NCI-H1417 treated with DMSO at 0.1 percent for 48 hours (cell line): Measurements from ENCODE around the gene MAPKAP1.

ENCODE experiments used
- DNase-seq: peaks from one replicate; lab custom pipeline; 2025; lab: John Stamatoyannopoulos, UW

Gene MAPKAP1

DNA sequence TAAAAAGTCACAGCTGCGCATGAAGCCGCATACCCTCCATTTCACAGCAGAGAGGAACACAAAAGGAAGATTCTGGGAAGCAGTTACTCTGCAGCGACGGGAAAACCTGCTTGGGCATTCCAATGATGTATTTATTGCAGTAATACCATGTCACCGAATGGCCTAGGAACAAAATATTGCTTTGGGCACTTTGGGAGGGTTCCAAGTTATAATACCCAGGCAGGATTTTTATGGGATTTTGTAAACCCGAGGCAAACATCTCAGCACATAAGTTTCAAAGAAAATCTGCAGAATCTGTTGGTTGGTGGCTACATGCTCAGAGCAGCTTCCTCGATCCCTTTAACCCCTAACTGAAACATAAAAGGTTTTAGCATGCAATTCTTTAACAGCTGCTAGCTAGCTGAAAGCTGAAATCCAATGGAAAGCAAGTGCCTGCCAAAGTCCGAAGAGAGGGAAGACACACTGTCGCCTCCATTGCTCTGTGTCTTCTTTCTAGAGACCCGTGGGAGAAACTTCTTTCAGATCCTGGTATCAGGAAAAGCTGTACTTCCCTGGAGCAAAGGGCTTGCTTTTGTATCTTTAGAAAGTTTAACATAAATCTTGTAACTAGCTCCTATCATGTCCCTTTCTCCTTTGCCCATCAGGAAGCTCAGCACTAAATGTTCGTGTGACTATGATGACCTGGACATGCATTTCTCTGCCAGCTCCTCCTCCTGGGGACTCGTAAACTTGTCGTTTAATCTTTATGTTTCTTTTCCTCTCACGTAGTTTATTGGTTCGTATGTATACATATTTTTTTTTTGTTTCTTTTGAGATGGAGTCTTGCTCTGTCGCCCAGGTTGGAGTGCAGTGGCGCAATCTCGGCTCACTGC, 195.0 kb downstream of the MAPKAP1 start:
- DNase-seq, result no peak

DNA sequence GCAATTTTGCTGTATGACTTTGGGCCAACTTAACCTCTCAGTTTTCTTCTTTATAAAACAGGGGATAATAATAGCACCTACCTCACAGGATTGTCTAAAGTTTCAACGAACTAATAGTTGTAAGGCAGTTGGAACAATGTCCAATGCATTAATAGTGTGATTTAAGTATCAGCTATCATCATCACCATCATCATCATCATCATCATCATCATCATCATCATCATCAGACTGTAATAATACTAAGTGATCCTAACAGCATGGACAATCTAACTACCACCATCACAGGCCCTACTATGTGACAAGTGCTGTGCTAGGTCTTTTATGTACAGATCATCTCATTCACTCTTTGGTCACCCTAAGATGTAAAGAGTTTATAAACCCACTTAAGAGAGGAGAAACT, 196.0 kb downstream of the MAPKAP1 start:
- DNase-seq, result no peak

DNA sequence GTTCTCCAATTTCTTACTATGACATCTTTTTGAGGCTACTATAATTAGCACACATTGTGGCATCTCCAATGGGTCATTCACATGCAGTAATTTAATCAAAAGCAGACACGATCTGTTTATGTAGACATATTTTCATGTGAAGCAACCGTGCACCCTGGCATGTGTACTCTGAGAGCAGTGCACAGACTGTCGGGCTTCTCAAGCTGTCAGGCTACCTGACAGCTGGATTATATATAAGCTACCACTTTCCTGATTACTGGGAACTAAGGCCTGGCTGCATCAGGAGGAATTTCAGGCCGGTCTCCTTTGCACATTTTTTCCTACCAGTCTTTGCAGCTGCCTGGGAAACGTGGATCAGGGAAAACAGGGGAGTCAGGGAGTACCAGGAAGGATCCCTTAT, 197.5 kb downstream of the MAPKAP1 start:
- DNase-seq, result no peak

DNA sequence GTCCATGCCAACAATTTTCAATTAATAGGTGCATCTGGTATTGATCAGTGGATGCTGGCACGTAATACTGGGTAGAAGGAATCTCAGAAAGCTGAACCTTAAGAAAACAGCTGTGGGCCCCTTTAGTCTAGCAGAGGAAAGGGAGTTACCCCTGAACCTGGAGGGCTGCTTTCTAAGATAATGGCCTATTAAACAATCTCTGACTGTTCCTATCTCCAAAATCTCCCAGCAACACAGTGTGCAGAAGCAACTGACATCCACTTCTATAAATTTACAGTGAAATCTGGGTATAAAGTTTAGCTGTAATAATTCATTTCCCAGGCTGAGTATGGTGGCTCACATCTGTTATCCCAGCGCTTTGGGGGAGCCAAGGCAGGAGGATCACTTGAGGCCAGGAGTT, 198.8 kb downstream of the MAPKAP1 start:
- no peak for DNase-seq

DNA sequence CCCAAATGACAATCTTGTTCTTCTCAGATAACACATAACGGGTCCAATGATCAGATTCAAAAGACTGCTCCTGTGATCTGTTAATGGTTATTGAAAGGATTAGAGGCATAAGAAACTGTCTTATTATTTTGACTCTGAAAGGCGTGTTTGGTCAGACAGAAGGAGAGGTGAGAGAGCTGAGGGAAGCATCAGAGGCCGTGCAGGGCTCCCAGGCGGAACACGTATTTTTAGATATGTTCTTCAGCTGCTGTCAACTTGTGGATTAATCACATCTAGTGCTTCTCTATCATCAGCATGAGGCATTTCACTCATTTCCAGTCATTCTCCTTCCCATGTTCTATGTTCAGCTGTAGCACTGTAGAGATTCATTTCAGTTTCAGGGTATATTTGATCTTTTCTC, 199.8 kb downstream of the MAPKAP1 start:
- DNase-seq, result no peak

DNA sequence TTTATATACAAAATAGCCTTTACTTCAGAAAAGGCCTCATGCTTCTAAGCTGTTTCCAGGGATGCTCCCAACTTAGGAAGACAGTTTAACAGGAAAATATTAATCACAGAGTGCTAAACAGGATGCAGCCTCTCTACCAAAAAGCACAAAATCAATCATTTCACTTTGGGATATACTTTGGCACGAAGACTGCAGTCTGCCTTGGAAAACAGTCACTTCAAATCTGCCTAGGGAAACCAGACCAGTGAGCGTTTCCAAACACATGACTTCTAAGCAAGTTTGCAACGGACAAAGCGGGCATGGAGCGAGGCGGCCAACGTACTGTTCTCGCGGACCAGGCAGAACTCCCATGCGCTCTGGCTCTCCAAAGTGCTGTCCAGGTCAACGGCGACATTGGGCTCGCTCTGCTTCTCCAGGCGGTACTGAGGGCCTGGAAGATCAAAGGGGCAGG, 201.0 kb downstream of the MAPKAP1 start:
- DNase-seq, result no peak

DNA sequence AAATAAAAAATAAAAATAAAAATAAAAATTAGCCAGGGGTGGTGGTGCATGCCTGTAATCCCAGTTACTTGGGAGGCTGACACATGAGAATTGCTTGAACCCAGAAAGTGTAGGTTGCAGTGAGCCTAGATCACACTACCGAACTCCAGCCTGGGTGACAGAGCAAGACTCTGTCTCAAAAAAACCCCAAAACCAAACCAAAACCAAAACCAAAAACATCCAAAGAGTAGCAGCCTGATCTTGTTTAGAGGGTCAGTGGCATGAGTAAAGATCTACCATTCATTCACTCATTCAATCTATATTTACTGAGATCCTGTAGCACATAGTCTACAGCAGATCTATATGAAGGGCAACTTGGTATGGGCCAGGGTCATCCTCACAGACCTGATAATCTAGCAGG, 202.4 kb downstream of the MAPKAP1 start:
- no peak for DNase-seq

DNA sequence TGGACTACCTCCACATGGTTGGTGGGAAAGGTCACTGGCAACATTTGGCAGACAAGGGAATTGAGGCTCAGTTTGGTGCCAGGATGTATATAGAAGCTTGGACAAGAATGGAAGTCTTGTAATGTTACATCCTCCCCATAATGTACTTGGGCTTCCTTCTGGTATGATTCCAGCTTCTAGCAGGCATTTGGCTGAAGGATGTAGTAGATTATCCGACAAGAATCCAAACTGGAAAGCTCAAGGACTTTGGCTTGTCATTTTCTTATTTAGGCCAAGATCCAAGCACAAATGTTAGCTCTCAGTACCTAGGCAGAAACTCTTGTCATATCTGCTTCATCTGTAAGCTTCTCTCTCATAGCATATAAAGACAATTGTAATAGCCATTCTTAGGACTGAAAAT, 209.1 kb downstream of the MAPKAP1 start:
- DNase-seq, result no peak

DNA sequence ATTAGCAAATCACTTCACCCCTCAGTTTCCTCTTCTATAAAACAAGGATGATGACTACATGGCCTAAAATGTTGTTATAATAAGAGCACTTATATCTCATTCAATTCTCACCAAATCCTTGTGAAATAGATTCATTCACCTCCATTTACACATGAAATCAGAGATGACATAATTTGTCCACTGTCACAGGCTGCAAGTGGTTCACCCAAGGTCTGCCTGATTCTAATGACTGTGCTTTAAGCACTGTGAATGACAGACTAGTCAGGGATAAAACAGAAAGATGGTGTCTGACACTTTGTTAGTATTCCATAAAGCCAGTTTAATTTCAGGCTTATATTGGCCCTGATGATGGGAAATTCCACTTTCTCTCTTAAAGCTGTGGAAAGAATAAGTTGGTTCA, 209.5 kb downstream of the MAPKAP1 start:
- no peak for DNase-seq

DNA sequence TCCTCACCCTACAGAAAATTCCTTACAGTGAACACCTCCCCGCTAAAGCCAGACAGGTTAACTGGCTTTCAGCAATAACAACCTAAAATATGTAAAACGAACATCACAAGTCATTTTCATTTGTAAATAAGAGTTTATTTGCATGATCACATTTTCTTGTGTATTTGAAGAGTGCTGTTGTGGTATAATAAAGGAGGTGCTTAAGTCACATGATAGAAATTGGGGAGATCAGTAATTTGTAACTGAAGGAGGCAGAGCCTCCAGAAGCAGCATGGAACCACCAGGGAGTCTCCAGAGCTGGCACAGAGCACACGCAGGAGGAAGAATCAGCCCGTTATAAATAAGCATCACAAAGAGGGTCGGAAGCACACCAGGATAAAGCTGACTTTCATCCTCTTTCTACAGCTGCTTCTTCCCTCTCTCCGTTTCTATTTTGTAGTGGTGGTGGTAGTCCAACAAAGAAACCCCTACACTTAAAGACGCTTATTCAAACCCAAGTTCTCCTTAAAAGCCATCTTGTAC, 210.6 kb downstream of the MAPKAP1 start:
- no peak for DNase-seq

DNA sequence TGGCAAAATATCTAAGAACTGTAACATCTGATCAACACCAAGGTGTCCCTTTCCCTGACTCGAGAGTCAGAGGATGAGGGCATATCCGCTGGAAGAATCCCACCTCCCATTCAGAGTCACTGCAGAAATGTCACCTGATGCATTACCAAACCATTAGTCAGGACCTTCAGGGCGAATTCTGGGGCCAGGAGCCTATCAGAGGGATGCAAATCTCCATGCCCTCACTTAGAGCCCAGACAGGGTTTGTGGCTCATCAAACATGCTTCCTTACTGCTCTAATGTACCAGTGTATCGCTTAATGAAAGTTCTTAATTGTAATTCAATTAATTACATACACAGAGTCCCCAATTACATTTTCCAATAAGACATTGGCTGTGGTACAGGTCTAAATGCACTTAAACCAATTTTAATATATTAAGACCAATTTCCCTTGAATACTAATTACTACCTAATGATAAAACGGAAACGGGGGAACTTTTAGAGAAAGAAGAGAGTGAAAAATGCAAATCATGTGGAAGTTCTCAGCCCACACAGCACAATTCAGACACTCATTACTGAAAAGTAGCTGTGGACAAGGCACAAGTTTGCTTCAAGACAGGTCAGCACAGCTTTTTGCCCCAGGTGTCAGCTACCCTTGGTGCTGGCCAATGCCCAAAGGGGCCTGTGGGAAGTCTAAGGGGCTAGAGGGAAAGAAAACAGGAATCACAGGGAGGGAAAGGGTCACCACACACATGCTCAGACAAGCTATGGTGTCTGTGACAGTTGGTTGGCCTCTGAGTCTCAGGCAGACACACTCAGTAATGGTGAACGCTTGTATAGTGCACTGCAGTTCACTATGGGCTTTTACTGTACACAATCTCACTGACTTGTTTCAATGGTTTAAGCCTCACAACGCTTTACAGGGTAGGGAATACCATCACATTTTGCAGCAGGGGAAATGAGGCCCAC, 211.6 kb downstream of the MAPKAP1 start:
- DNase-seq, result no peak

DNA sequence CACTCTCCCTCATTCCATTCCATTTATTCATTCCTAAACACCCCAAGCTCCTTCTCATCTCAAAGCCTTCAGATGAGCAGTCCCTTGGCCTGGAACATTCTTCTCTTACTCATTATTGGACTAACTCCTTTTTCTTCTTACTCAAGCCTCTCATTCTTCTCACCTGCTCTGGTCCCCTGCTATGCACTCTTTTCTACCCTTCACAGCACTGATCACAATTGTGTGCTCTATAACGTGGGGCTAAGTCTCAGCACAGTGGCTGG, 212.4 kb downstream of the MAPKAP1 start:
- no peak for DNase-seq

DNA sequence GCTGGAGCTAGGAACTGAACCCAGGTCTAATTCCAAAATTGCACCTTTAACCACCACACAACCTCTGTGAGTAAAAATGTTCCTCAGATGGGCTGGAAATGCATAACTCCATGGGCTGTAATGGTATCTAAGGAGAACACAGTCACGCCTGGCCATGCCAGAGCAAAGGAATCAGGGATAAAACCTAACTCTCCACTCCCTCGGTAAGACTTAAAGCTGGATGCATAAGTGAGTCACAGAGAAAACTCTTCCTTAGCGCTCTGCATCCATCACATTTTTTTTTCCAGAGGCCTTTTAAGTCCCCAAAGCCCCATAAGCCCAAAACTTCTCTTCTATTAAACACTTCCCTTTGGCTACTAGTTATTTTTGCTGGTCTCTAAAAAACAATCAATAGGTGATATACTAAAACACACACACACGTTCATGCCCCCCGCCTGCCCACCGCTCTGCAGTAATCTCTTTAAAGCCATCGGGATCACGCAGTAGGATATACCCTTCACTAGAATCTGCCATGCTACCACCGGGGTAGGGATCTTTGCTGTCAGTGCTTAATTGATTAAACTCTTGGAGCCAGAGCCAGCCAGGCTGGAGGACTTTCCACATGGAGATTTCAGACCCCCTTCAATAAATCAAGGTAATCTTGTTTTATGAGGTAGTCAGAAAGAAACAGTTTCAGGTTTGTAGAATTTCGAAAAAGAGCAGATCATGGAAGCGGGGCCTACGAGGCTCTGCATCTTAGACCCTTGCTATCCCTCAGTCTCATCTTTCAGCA, 212.9 kb downstream of the MAPKAP1 start:
- no peak for DNase-seq

DNA sequence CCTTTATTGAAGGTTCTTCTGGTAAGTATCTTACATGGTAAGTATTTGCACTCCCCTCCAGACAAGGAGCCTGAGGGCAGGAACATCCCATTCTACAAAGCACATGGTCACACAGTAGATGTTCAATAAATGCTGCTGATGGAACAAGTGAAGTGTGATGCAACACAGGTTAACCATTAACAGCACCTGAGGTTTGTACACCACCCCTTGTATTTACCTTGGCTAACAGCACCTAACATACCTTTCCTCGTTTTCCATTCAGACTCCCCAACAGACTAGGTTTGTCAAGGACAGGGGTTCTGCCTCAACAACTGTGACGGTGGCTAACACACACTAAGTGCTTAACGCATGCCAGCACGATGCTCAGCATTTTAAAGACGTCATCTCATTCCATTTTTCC, 213.6 kb downstream of the MAPKAP1 start:
- no peak for DNase-seq

DNA sequence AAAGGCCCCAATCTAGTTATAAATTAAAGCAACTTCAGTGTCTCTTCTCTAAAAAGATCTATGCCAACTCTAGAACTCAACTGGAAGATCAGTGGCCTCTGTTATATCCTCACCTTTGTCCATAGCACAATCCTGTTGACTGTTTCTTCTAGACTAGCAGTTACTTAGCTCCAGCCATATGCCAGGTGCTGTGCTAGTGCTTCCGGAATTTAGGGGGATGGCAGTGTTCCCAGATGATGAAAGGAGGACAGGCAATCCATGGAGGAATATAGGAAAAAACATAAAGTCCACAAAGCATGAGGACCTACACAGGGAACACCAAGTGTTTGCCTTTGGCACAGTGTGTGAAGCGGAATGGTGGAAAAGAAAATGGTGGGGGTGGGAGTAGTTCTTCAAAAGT, 214.3 kb downstream of the MAPKAP1 start:
- DNase-seq, result no peak

DNA sequence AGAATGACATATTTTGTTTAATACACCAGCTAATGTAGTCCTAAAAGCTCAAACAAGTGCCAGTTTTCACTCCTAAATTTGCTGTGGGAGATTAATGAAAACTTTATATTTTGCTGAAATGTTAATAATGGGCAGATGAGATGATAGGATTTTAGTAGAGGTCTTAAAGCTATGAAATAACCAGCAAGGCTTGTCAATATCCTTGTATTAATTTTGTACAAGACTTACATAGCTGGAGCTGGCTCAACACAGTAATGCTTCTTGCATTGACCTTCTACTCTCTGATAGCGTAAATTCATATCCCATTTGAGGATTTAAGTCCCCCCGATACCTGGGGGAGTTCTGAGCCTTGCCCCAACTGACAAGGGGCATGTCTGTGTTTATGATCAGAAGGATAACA, 219.2 kb downstream of the MAPKAP1 start:
- DNase-seq, result no peak

DNA sequence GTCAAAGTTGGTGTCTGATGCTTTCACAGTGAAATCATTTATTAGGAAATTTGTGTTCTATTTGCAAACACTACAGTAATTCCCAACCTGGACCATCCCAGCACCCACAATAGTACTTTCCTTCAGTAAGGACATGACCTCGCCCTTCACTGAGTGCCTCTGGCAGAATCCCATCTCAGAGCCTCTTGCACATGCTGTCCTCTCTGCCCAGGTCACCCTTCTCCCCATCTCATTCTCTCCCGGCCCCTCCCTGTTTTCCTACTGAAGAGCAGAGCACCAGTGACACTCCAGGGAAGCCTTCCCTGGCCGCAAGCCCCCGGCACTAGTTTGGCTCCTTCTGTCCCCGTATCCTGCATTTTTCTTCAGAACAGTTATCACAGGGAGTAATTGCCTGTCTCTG, 220.4 kb downstream of the MAPKAP1 start:
- no peak for DNase-seq

DNA sequence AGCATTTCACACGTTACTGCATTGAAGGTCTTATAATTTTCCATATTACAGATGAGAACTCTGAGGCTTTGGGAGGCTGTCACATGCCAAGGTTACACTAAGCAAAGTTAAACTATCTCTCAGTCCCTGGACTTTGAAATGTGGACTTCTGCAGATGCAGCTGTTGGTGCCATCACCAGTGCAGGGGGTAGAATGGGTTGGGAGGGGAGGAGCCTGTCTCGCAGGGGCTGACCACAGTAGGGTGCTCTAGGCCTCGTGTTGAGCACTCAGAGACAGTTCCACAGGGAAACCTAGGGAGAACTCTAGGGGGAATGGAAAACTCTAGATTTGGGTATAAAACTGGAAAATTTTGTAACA, 220.9 kb downstream of the MAPKAP1 start:
- no peak for DNase-seq

DNA sequence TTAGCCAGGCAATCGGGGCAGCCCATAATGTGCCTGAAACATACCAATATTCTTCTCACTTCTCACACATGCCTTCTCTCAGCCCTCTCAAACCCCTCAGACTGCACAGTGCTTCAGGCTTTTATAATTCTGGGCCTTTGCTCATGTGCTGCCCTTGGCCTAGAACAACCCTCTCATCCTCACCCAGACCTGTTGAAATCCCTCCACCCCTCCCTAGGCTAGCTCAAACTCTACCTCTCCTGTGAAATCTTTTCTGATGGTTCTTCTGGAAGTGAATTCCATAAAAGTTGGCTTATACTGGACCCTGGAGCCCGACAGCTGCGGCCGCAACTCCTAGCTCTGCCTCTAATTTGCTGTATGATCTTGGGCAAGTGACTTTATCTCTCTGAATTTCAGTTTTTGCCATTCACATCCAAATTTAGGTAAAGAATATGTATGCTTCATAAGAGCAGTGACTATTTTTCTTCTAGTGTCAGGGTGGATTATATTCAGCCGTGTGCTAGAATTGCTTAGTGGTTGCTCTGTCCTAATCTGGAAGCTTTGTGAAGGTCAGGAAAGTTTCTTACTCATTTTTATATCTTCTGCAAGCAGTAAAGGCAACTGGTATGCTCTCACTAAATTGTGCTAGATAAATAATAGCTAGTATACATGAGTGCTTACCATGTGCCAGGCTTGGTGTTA, 221.4 kb downstream of the MAPKAP1 start:
- DNase-seq, result no peak

DNA sequence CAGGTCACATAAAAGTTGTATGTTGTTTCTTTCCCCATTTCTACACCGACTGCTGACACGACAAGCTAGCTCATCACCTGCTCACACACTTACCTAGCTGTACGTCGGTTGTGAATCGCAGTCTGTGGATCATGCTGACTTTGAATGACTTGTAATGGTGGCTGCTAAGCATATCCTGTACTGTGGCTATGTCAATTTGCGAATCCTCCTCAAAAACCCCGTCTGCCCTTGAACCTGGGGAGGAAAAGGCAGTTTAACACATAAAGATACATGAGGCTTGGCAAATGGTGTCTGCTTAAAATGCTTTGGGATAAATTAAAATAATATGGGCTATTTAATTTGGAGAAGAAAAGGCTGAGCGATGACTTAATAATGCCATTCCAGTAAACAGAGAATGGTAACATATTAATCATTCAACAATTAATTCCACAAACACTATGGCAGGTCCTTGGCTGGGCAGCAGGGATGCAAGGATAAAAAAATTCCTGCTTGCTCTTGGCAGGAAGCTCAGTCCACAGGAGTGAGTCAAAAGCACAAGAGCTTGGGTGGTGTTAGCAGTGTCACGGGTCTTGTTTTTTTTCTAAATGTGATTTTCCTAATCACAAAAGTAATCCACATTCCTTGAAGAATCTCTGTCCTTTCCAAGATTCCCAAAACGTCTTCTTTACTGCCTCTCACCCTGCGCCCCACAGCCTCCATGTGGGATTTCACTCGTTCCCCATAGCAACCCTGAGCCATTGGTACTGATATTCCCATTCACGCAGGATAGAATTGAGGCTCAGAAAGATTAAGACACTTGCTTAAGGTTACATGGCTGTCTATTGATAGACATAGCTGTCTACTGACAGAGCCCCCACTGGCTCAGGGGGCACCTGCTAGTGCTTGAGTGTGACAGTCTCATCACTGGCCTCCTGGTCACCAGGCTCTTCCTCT, 222.4 kb downstream of the MAPKAP1 start:
- DNase-seq, result no peak

DNA sequence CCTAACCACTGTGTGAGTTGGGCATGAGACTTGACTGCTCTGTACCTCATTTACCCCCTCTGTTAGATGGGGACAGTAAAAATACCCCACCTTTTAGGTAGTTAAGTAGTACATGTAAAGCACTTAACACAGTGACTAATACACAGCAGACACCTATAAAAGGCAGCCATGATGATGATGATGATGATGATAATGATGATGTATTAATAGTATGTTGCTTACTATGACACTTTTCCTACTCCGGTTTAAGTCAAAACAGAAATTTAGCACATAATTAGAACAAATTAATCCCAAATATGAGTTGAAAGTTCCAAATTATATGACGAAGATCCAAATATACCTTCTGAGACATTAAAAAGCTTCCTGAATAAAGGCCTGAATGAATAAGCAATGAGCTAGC, 223.3 kb downstream of the MAPKAP1 start:
- no peak for DNase-seq
